H1 (cell line): ENCODE measurements around the gene SAP30. TPM values are rescaled to one million over a fixed set of nuclear protein-coding genes. Genes with fewer than 3 reads are reported as not detected.

ENCODE experiments used
- CTCF ChIA-PET: fragments of 300-600 bp; sonication (Branson Sonifier 250); formaldehyde crosslinking; loops from one replicate; lab custom pipeline; 2021; ENCODE audit not compliant: partially characterized antibody; lab: Charles Lee
- POLR2A ChIA-PET: fragments of 300-600 bp; sonication (Branson Sonifier 250); formaldehyde crosslinking; loops from one replicate; lab custom pipeline; 2021; ENCODE audit warnings: inconsistent platforms; ENCODE audit not compliant: partially characterized antibody; lab: Charles Lee
- DNase-seq, 2 experiments: peaks; one replicate each; pipeline versions ENCODE4 v3.0.0 to v3.0.0-alpha.2; 2010 to 2022; ENCODE audit warnings: low spot score in 2 of 2, low read depth in 1 of 2, mixed read lengths in 1 of 2
- FAIRE-seq: peaks from 2 replicates; lab custom pipeline; 2011; peaks lifted over from hg19 to GRCh38; lab: Jason Lieb, UNC
- H2AFZ ChIP-seq: 2 replicates; pipeline ENCODE4 v1.8.1; 2012; ENCODE audit warnings: low read length, inconsistent platforms
- H2AK5ac ChIP-seq: 2 replicates; pipeline ENCODE4 v1.6.1; 2013; ENCODE audit warnings: low read depth, low read length
- H2BK120ac ChIP-seq: replicated peaks from 2 replicates; pipeline ENCODE3; 2013; ENCODE audit warnings: low read depth, low read length, inconsistent platforms
- H2BK12ac ChIP-seq: 2 replicates; pipeline ENCODE4 v1.6.1; 2013; ENCODE audit warnings: low read depth, low read length
- H2BK15ac ChIP-seq: 2 replicates; pipeline ENCODE4 v1.6.1; 2013; ENCODE audit warnings: low read length
- H2BK20ac ChIP-seq: 2 replicates; pipeline ENCODE4 v1.6.1; 2013; ENCODE audit warnings: low read length
- H2BK5ac ChIP-seq: 2 replicates; pipeline ENCODE4 v1.6.1; 2013; ENCODE audit warnings: low read depth, low read length
- H3K14ac ChIP-seq: 2 replicates; pipeline ENCODE4 v1.6.1; 2013; ENCODE audit warnings: inconsistent platforms; ENCODE audit not compliant: insufficient read length
- H3K18ac ChIP-seq: 2 replicates; pipeline ENCODE4 v1.6.1; 2013; ENCODE audit warnings: low read length; ENCODE audit errors: extremely low read depth
- H3K23ac ChIP-seq: 2 replicates; pipeline ENCODE4 v1.6.1; 2013; ENCODE audit warnings: inconsistent platforms; ENCODE audit not compliant: insufficient read length
- H3K23me2 ChIP-seq: 2 replicates; pipeline ENCODE4 v1.6.1; 2013; ENCODE audit warnings: low read depth, low read length
- H3K27ac ChIP-seq: 2 replicates; pipeline ENCODE4 v1.6.1; 2011; ENCODE audit warnings: low read depth, low read length, inconsistent platforms
- H3K27me3 ChIP-seq, 4 experiments: replicated peaks in 1 of 4; 1 replicate in 1 of 4; 2 replicates in 3 of 4; pipeline versions ENCODE4 v1.6.1 to v1.8.1; 2011 to 2013; ENCODE audit warnings: low read length in 3 of 4, mild to moderate bottlenecking in 3 of 4, inconsistent platforms in 2 of 4, mixed read lengths in 2 of 4, moderate library complexity in 1 of 4; ENCODE audit not compliant: control insufficient read depth in 3 of 4, insufficient read depth in 3 of 4; ENCODE audit errors: extremely low read depth in 1 of 4
- H3K36me3 ChIP-seq, 4 experiments: 2 replicates each; pipeline versions ENCODE4 v1.6.1 to v1.8.1; 2011 to 2013; ENCODE audit warnings: mild to moderate bottlenecking in 4 of 4, low read length in 3 of 4, moderate library complexity in 2 of 4, control low read depth in 1 of 4, inconsistent platforms in 1 of 4; ENCODE audit not compliant: insufficient read depth in 4 of 4, control insufficient read depth in 2 of 4
- H3K4ac ChIP-seq: replicated peaks from 2 replicates; pipeline ENCODE3; 2013; ENCODE audit warnings: low read length, low read depth, mixed read lengths, inconsistent platforms; ENCODE audit not compliant: insufficient read length
- H3K4me1 ChIP-seq, 4 experiments: replicated peaks in 1 of 4; 1 replicate in 1 of 4; 2 replicates in 3 of 4; pipeline versions ENCODE4 v1.6.1 to v1.8.1; 2011 to 2013; ENCODE audit warnings: low read length in 3 of 4, inconsistent platforms in 2 of 4, mixed read lengths in 1 of 4; ENCODE audit not compliant: insufficient read depth in 4 of 4, control insufficient read depth in 3 of 4
- H3K4me2 ChIP-seq, 2 experiments: 2 replicates each; pipeline versions ENCODE4 v1.6.1 to v1.8.1; 2011 to 2013; ENCODE audit warnings: low read depth in 2 of 2, low read length in 2 of 2, control low read depth in 1 of 2, inconsistent platforms in 1 of 2, mild to moderate bottlenecking in 1 of 2; ENCODE audit not compliant: insufficient read depth in 1 of 2
- H3K4me3 ChIP-seq, 4 experiments: fragments of 200-600, 300-600 bp in 1 of 4; sonication (generic), shearing (Covaris generic), sonication (Bioruptor Twin) in 1 of 4; 2 replicates each; pipeline versions ENCODE4 v1.5.1 to v1.8.1; 2011 to 2016; ENCODE audit warnings: low read length in 4 of 4, low read depth in 3 of 4, control low read depth in 2 of 4, inconsistent platforms in 2 of 4, mild to moderate bottlenecking in 2 of 4, mixed read lengths in 1 of 4, moderate library complexity in 1 of 4; ENCODE audit not compliant: insufficient read depth in 2 of 4; ENCODE audit errors: extremely low read depth in 1 of 4
- H3K56ac ChIP-seq: replicated peaks from 2 replicates; pipeline ENCODE3; 2013; ENCODE audit warnings: low read depth, mild to moderate bottlenecking, mixed read lengths, low read length, inconsistent platforms; ENCODE audit not compliant: insufficient read length
- H3K79me1 ChIP-seq: 2 replicates; pipeline ENCODE4 v1.6.1; 2013; ENCODE audit warnings: low read depth, low read length, control low read depth
- H3K79me2 ChIP-seq, 2 experiments: 2 replicates each; pipeline versions ENCODE4 v1.6.1 to v1.8.1; 2012 to 2013; ENCODE audit warnings: low read length in 2 of 2, mild to moderate bottlenecking in 2 of 2, inconsistent platforms in 1 of 2; ENCODE audit not compliant: insufficient read depth in 2 of 2, control insufficient read depth in 1 of 2
- H3K9ac ChIP-seq, 4 experiments: replicated peaks in 1 of 4; 1 replicate in 1 of 4; 2 replicates in 3 of 4; pipeline versions ENCODE4 v1.6.1 to v1.8.1; 2011 to 2013; ENCODE audit warnings: low read depth in 3 of 4, low read length in 3 of 4, control low read depth in 2 of 4, mild to moderate bottlenecking in 2 of 4, moderate library complexity in 2 of 4, inconsistent platforms in 1 of 4; ENCODE audit errors: extremely low read depth in 1 of 4
- H3K9me3 ChIP-seq, 2 experiments: 2 replicates each; pipeline versions ENCODE4 v1.6.1 to v1.8.1; 2012 to 2013; ENCODE audit warnings: mild to moderate bottlenecking in 2 of 2, moderate library complexity in 2 of 2, control low read depth in 1 of 2, inconsistent platforms in 1 of 2, low read depth in 1 of 2, low read length in 1 of 2, mixed read lengths in 1 of 2; ENCODE audit not compliant: insufficient read depth in 2 of 2
- H4K20me1 ChIP-seq, 2 experiments: replicated peaks in 1 of 2; 2 replicates each; pipeline versions ENCODE3 to v1.8.1; 2011 to 2013; ENCODE audit warnings: inconsistent platforms in 2 of 2, low read length in 2 of 2, mild to moderate bottlenecking in 1 of 2; ENCODE audit not compliant: insufficient read depth in 2 of 2, control insufficient read depth in 1 of 2
- H4K5ac ChIP-seq: 2 replicates; pipeline ENCODE4 v1.6.1; 2013; ENCODE audit warnings: low read length, low read depth, mixed read lengths, inconsistent platforms; ENCODE audit not compliant: insufficient read length
- H4K8ac ChIP-seq: 2 replicates; pipeline ENCODE4 v1.8.0; 2013; ENCODE audit warnings: mild to moderate bottlenecking, moderate library complexity, low read length, inconsistent platforms; ENCODE audit not compliant: insufficient read depth; ENCODE audit errors: extremely low read depth
- H4K91ac ChIP-seq: replicated peaks from 2 replicates; pipeline ENCODE3; 2013; ENCODE audit warnings: low read length, mixed read lengths, inconsistent platforms; ENCODE audit not compliant: insufficient read length
- POLR2AphosphoS5 ChIP-seq: IDR thresholded peaks from 2 replicates; pipeline ENCODE4 v1.6.1; 2011; ENCODE audit warnings: low read depth, low read length
- SIN3A ChIP-seq, 2 experiments: IDR thresholded peaks in 1 of 2; conservative IDR thresholded peaks in 1 of 2; 2 replicates each; pipeline ENCODE4 v1.6.1; 2011 to 2012; ENCODE audit warnings: low read length in 2 of 2, improper control_type of control experiment in 1 of 2, low read depth in 1 of 2, mild to moderate bottlenecking in 1 of 2
- SUZ12 ChIP-seq: fragments of 200-600 bp; sonication (generic); IDR thresholded peaks from 2 replicates; pipeline ENCODE4 v1.6.1; 2012; ENCODE audit warnings: mild to moderate bottlenecking, inconsistent platforms, low read length, moderate library complexity, mixed read lengths
- WGBS, 2 experiments: shearing (Covaris generic) in 1 of 2; methylation state at CpG; one replicate each; pipeline versions ENCODE4 v1.1.6 to v1.1.7; 2013 to 2015; ENCODE audit warnings: low lambda C conversion rate in 2 of 2, mixed read lengths in 2 of 2, inconsistent platforms in 1 of 2, low coverage in 1 of 2, missing lambda C conversion rate in 1 of 2; ENCODE audit not compliant: insufficient replicate concordance in 2 of 2, insufficient coverage in 1 of 2, insufficient read length in 1 of 2; ENCODE audit errors: extremely low coverage in 1 of 2, missing lambda C conversion rate in 1 of 2; 5-methylcytosine and 5-hydroxymethylcytosine counted together
- polyA plus RNA-seq, 7 experiments: library from polyadenylated mRNA; depleted of rRNA in 3 of 7; stranded (reverse) in 5 of 7; unstranded in 2 of 7; fragments of >200 nt in 5 of 7; fragments of 200-250 nt in 2 of 7; gene quantifications; 1 replicate in 5 of 7; 2 replicates in 1 of 7; 4 replicates in 1 of 7; pipeline versions ENCODE4 v1.2.1 to v1.2.3, GENCODE V29; 2011 to 2013; ENCODE audit warnings: missing spikeins in 2 of 7, mixed read lengths in 2 of 7
- total RNA-seq: library from RNA; stranded (reverse); fragmentation: NEBNext Ultra II Directional; extraction: Animal tissue kit (Norgen Biotek cat#: 25700); gene quantifications from 2 replicates; pipeline ENCODE4 v1.2.1, GENCODE V29; 2021

SAP30 gene
- total and polyA plus RNA-seq, 2 of the 8 experiments (the other 6 are each of a cell fraction or from before 2014, with no cell fraction given): 7.7 to 21.1 TPM

- no peak overlapping the region for H2BK15ac ChIP-seq
- FAIRE-seq (no peak), DNase-seq (no peak)
- H4K91ac ChIP-seq: no peak overlapping the region
- peaks cover 0 to 19% of the 10 kb centered on the region in 2 experiments; a peak in 3 of 4 replicates for H3K79me2 ChIP-seq
- H2BK120ac ChIP-seq: no peak overlapping the region
- H2AK5ac ChIP-seq: no peak overlapping the region
- H3K14ac ChIP-seq: no peak overlapping the region
- no peak overlapping the region for H2BK20ac ChIP-seq
- H3K4me2 ChIP-seq: peak overlapping the region; percentile 80 to 90; a peak in 2 of 4 replicates
- no peak overlapping the region; a peak in 1 of 7 replicates for H3K9ac ChIP-seq
- no peaks in the 10 kb centered on the region for H3K79me1 ChIP-seq
- no peak overlapping the region for H4K5ac ChIP-seq
- no peak overlapping the region for H3K27ac ChIP-seq
- no peak overlapping the region for H2BK5ac ChIP-seq
- peaks cover 3% of the 10 kb centered on the region; the same call in 1 of the 2 replicates for H3K23me2 ChIP-seq
- peaks cover 2 to 4% of the 10 kb centered on the region in 2 experiments for H4K20me1 ChIP-seq
- H3K36me3 ChIP-seq: peaks cover 6 to 58% (median 25%) of the 10 kb centered on the region in 4 experiments; a peak in 7 of 8 replicates
- H3K4me3 ChIP-seq: peak overlapping the region in 2 of 4 experiments; percentile 73 to 99; a peak in 4 of 8 replicates
- peaks cover 0 to 3% (median 1%) of the 10 kb centered on the region in 4 experiments; a peak in 4 of 7 replicates for H3K4me1 ChIP-seq
- CTCF ChIA-PET: interaction anchor here (0.9 to 2.4 kb wide), 6 partner anchors 9 to 318 kb away, joined by 3 to 8 read pairs (median 4); no protein-coding TSS in a partner anchor
- H2BK12ac ChIP-seq: no peak overlapping the region
- no peak overlapping the region; the same call in 1 of the 2 replicates for H4K8ac ChIP-seq
- H3K23ac ChIP-seq: no peak overlapping the region
- 95% methylated on average over 6 of the region's 6 CpGs; no CpG with 5 or more reads in 1 of the 2 experiments for WGBS, 2 experiments
- no peak overlapping the region for H2AFZ ChIP-seq
- no peak overlapping the region for H3K4ac ChIP-seq
- no peak overlapping the region for H3K18ac ChIP-seq
- TF ChIP-seq SUZ12 (no peak), SIN3A (conservative IDR thresholded peaks at IDR 0.05 in 1 of 2, IDR thresholded peaks at IDR 0.05 in 1 of 2; ENCODE audit: low read depth in 1 of 2, low read length in 2 of 2) (no peak), POLR2AphosphoS5 (peak; percentile 58; the same call in 1 of the 2 replicates)
- no peak overlapping the region for H3K56ac ChIP-seq
- POLR2A ChIA-PET: interaction anchor here (0.7 to 8.0 kb wide), 8 partner anchors 11 to 161 kb away, joined by 3 to 123 read pairs (median 7); partner anchors contain the start of genes SAP30 and SCRG1
- no peaks in the 10 kb centered on the region for H3K9me3 ChIP-seq
- no peaks in the 10 kb centered on the region for H3K27me3 ChIP-seq
Measured at GRCh38 chr4:173332021-173332487, 38.7 kb upstream of the SAP30 start.
